BJ (cell line): ENCODE results near the gene MRPL36. TPM values are rescaled to one million over a fixed set of nuclear protein-coding genes. Genes with fewer than 3 reads are reported as not detected.

Experiments
- CTCF ChIA-PET: fragments of 350-600 bp; formaldehyde crosslinking; extraction: SDS; loops from one replicate; lab custom pipeline; 2021; ENCODE audit warnings: antibody characterized with exemption, inconsistent platforms; lab: Yijun Ruan, JAX
- POLR2A ChIA-PET: fragments of 300-600 bp; sonication (Branson Sonifier 250); formaldehyde crosslinking; extraction: SDS; loops from one replicate; lab custom pipeline; 2021; ENCODE audit warnings: antibody characterized with exemption; lab: Charles Lee
- DNase-seq: peaks from one replicate; pipeline ENCODE4 v3.0.0-alpha.2; 2011; ENCODE audit warnings: low read depth
- H3K27me3 ChIP-seq: 2 replicates; pipeline ENCODE4 v1.6.0; 2011; ENCODE audit warnings: low read length; ENCODE audit not compliant: control insufficient read depth, insufficient read depth
- H3K36me3 ChIP-seq: 2 replicates; pipeline ENCODE4 v1.5.1; 2011; ENCODE audit warnings: low read length; ENCODE audit not compliant: control insufficient read depth, insufficient read depth
- H3K4me3 ChIP-seq: 2 replicates; pipeline ENCODE4 v1.5.1; 2011; ENCODE audit warnings: low read depth, mild to moderate bottlenecking, control low read depth, low read length
- polyA plus RNA-seq: library from polyadenylated mRNA; depleted of rRNA; stranded (reverse); fragments of >200 nt; gene quantifications from 2 replicates; pipeline ENCODE4 v1.2.3, GENCODE V29; 2011
- TF ChIP-seq, protein P1 (sequence below): IDR thresholded peaks from 2 replicates; pipeline ENCODE4 v1.5.1; 2011; ENCODE audit warnings: low read depth, mild to moderate bottlenecking, control low read depth, inconsistent platforms, low read length, moderate library complexity; ENCODE audit not compliant: insufficient read depth

The MRPL36 gene
- polyA plus RNA-seq, 1 experiment, result 67.9 TPM

- CTCF ChIA-PET, result no interaction called here
- no peak for DNase-seq
Observed at GRCh38 chr5:1827025-1827885, 27.6 kb upstream of the MRPL36 start.

GRCh38 chr5:1826235-1826980 lies 26.8 kb upstream of the MRPL36 start:
- CTCF ChIA-PET, result no interaction called here
- Histone ChIP-seq H3K36me3 (peaks cover 5% of the 10 kb centered on the region), H3K27me3 (no peaks in the 10 kb centered on the region), H3K4me3 (no peak overlapping the region)
- POLR2A ChIA-PET, result interaction anchor here (0.7 kb wide), 1 partner anchor 29 kb away, joined by 3 read pairs; no protein-coding TSS in a partner anchor
- TF ChIP-seq, protein P1, sequence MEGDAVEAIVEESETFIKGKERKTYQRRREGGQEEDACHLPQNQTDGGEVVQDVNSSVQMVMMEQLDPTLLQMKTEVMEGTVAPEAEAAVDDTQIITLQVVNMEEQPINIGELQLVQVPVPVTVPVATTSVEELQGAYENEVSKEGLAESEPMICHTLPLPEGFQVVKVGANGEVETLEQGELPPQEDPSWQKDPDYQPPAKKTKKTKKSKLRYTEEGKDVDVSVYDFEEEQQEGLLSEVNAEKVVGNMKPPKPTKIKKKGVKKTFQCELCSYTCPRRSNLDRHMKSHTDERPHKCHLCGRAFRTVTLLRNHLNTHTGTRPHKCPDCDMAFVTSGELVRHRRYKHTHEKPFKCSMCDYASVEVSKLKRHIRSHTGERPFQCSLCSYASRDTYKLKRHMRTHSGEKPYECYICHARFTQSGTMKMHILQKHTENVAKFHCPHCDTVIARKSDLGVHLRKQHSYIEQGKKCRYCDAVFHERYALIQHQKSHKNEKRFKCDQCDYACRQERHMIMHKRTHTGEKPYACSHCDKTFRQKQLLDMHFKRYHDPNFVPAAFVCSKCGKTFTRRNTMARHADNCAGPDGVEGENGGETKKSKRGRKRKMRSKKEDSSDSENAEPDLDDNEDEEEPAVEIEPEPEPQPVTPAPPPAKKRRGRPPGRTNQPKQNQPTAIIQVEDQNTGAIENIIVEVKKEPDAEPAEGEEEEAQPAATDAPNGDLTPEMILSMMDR, result no peak
- no peak for DNase-seq

More at GRCh38 chr5:1827025-1827885, 27.6 kb upstream of the MRPL36 start:
- no peaks in the 10 kb centered on the region for H3K27me3 ChIP-seq
- no peak overlapping the region for H3K4me3 ChIP-seq
- peaks cover 5% of the 10 kb centered on the region for H3K36me3 ChIP-seq
- POLR2A ChIA-PET, result no interaction called here
- TF ChIP-seq, protein P1, result no peak

GRCh38 chr5:1824903-1825841 lies 25.5 kb upstream of the MRPL36 start:
- no peaks in the 10 kb centered on the region for H3K27me3 ChIP-seq
- TF ChIP-seq, protein P1, result no peak
- H3K36me3 ChIP-seq, result peaks cover 6% of the 10 kb centered on the region
- no peak overlapping the region for H3K4me3 ChIP-seq
- ChIA-PET CTCF (no interaction called here), POLR2A (no interaction called here)
- no peak for DNase-seq

- POLR2A ChIA-PET, result no interaction called here
- CTCF ChIA-PET, result no interaction called here
- no peak for DNase-seq
Observed at GRCh38 chr5:1824109-1824821, 24.6 kb upstream of the MRPL36 start.

More at GRCh38 chr5:1824109-1824821, 24.6 kb upstream of the MRPL36 start:
- peaks cover 6% of the 10 kb centered on the region for H3K36me3 ChIP-seq
- H3K4me3 ChIP-seq, result no peak overlapping the region
- H3K27me3 ChIP-seq, result no peaks in the 10 kb centered on the region
- TF ChIP-seq, protein P1, result no peak
